Astrocyte of the cerebellum (primary cell): ENCODE data around the gene PAX5.

ENCODE experiments used
- DNase-seq: peaks from one replicate; pipeline ENCODE4 v3.0.0-alpha.2; 2011; ENCODE audit warnings: low read depth
- H3K4me3 ChIP-seq: 2 replicates; pipeline ENCODE4 v1.5.1; 2011; ENCODE audit warnings: mild to moderate bottlenecking, low read depth, low read length, moderate library complexity
- CTCF ChIP-seq: IDR thresholded peaks from 2 replicates; pipeline ENCODE4 v1.5.1; 2012; ENCODE audit warnings: low read length, low read depth, moderate library complexity, mild to moderate bottlenecking; ENCODE audit errors: missing control alignments
- in situ Hi-C: cut with HindIII; loops from 2 replicates; pipeline ENCODE4 v1.10.0; 2017; ENCODE audit warnings: low sequenced_read_pairs

Gene PAX5

GRCh38 chr9:36867672-36868471 lies 166.2 kb downstream of the PAX5 start:
- TF ChIP-seq CTCF, result no peak
- no peak for DNase-seq
- no peak overlapping the region for H3K4me3 ChIP-seq
- in situ Hi-C loops, result no loop called here

- H3K4me3 ChIP-seq, result no peak overlapping the region
- DNase-seq, result no peak
- in situ Hi-C loops, result no loop called here
- TF ChIP-seq CTCF, result no peak
These were observed 166.8 kb downstream of the PAX5 start for GRCh38 chr9:36867241-36867640.

- DNase-seq, result no peak
- TF ChIP-seq CTCF, result peak; percentile 30
- no peak overlapping the region for H3K4me3 ChIP-seq
- in situ Hi-C loops, result no loop called here
These were observed 167.2 kb downstream of the PAX5 start for GRCh38 chr9:36866840-36867239.

- no peak overlapping the region for H3K4me3 ChIP-seq
- TF ChIP-seq CTCF, result no peak
- DNase-seq, result no peak
- in situ Hi-C loops, result no loop called here
These were observed 168.1 kb downstream of the PAX5 start for GRCh38 chr9:36865731-36866635.

- no peak for DNase-seq
- no peak overlapping the region for H3K4me3 ChIP-seq
- in situ Hi-C loops, result no loop called here
- TF ChIP-seq CTCF, result no peak
These were observed 169.3 kb downstream of the PAX5 start for GRCh38 chr9:36864491-36865410.
